ENCODE results near the gene C10orf90.

C10orf90 gene

GRCh38 chr10:126596472-126597016 is 73.9 kb downstream of the C10orf90 start:
- no peak for TF ChIP-seq POLR2AphosphoS5 (IDR thresholded peaks at IDR 0.05; ENCODE audit: low read depth)
- no peak for TF ChIP-seq REST (IDR thresholded peaks at IDR 0.05; ENCODE audit: insufficient replicate concordance, low read depth)
- no peak for TF ChIP-seq SPI1 (IDR thresholded peaks at IDR 0.05; ENCODE audit: borderline replicate concordance, low read depth)
- TF ChIP-seq CTCF (IDR thresholded peaks at IDR 0.05; ENCODE audit: insufficient read depth, low read length) = no peak
- TF ChIP-seq GABPA (IDR thresholded peaks at IDR 0.05; ENCODE audit: low read depth) = no peak
- Histone ChIP-seq H3K27ac (replicated peaks) (no peak overlapping the region), H3K27me3 (ENCODE audit: insufficient read depth, poor library complexity, severe bottlenecking) (peaks cover 3% of the 10 kb centered on the region), H3K4me3 (replicated peaks; ENCODE audit: insufficient read depth, low read length) (no peak overlapping the region)
- DNase-seq (ENCODE audit: low read depth in 1 of 2, low spot score in 1 of 2) = no peak

- no peak overlapping the region for H3K27ac ChIP-seq (replicated peaks)
- peaks cover 6% of the 10 kb centered on the region for H3K27me3 ChIP-seq (ENCODE audit: insufficient read depth, poor library complexity, severe bottlenecking)
- H3K4me3 ChIP-seq (replicated peaks; ENCODE audit: insufficient read depth, low read length) = no peak overlapping the region
- no peak for DNase-seq (ENCODE audit: low read depth in 1 of 2, low spot score in 1 of 2)
- TF ChIP-seq POLR2AphosphoS5 (IDR thresholded peaks at IDR 0.05; ENCODE audit: low read depth) (no peak), SPI1 (IDR thresholded peaks at IDR 0.05; ENCODE audit: borderline replicate concordance, low read depth) (no peak), REST (IDR thresholded peaks at IDR 0.05; ENCODE audit: insufficient replicate concordance, low read depth) (no peak), GABPA (IDR thresholded peaks at IDR 0.05; ENCODE audit: low read depth) (no peak), CTCF (IDR thresholded peaks at IDR 0.05; ENCODE audit: insufficient read depth, low read length) (no peak)
Observed at GRCh38 chr10:126595160-126595559, 75.3 kb downstream of the C10orf90 start.

GRCh38 chr10:126593968-126594701 is 76.4 kb downstream of the C10orf90 start:
- Histone ChIP-seq H3K27me3 (ENCODE audit: insufficient read depth, poor library complexity, severe bottlenecking) (peaks cover 6% of the 10 kb centered on the region), H3K27ac (replicated peaks) (no peak overlapping the region), H3K4me3 (replicated peaks; ENCODE audit: insufficient read depth, low read length) (no peak overlapping the region)
- no peak for TF ChIP-seq POLR2AphosphoS5 (IDR thresholded peaks at IDR 0.05; ENCODE audit: low read depth)
- TF ChIP-seq GABPA (IDR thresholded peaks at IDR 0.05; ENCODE audit: low read depth) = no peak
- no peak for TF ChIP-seq SPI1 (IDR thresholded peaks at IDR 0.05; ENCODE audit: borderline replicate concordance, low read depth)
- no peak for TF ChIP-seq CTCF (IDR thresholded peaks at IDR 0.05; ENCODE audit: insufficient read depth, low read length)
- TF ChIP-seq REST (IDR thresholded peaks at IDR 0.05; ENCODE audit: insufficient replicate concordance, low read depth) = no peak
- DNase-seq (ENCODE audit: low read depth in 1 of 2, low spot score in 1 of 2) = no peak

Data from HL-60 (cell line).